Thyroid gland (tissue), 4 donors: Measurements from ENCODE around the gene CD101. TPM values are rescaled to one million over a fixed set of nuclear protein-coding genes. Genes with fewer than 3 reads are reported as not detected.

ENCODE experiments used
- DNase-seq, 2 donors: peaks; one replicate each; pipeline ENCODE4 v3.0.0-alpha.2; 2019
- H3K27ac ChIP-seq, 3 donors: fragments of 200-600 bp; sonication (generic); 1 replicate in 2 of 3; 2 replicates in 1 of 3; pipeline ENCODE4 v1.5.1; 2016 to 2019; ENCODE audit warnings: mild to moderate bottlenecking in 1 of 3, moderate library complexity in 1 of 3
- H3K27me3 ChIP-seq: fragments of 200-600 bp; sonication (generic); one replicate; pipeline ENCODE4 v1.5.1; 2019
- H3K36me3 ChIP-seq, 2 donors: fragments of 200-600 bp; sonication (generic); one replicate each; pipeline ENCODE4 v1.5.1; 2016 to 2019
- H3K4me1 ChIP-seq, 2 donors: fragments of 200-600 bp; sonication (generic); one replicate each; pipeline ENCODE4 v1.5.1; 2017 to 2019
- H3K4me3 ChIP-seq, 3 donors: fragments of 200-600 bp; sonication (generic); replicated peaks in 1 of 3; 1 replicate in 2 of 3; 2 replicates in 1 of 3; pipeline ENCODE4 v1.5.1; 2016; ENCODE audit warnings: mild to moderate bottlenecking in 1 of 3
- H3K9me3 ChIP-seq: fragments of 200-600 bp; sonication (generic); one replicate; pipeline ENCODE4 v1.5.1; 2017
- CTCF ChIP-seq, 6 experiments: fragments of 200-600 bp in 3 of 6; fragments of 450-650 bp in 3 of 6; sonication (generic) in 3 of 6; IDR thresholded peaks; one replicate each; pipeline ENCODE4 v1.5.1; 2016 to 2019; ENCODE audit warnings: antibody characterized with exemption in 6 of 6, mild to moderate bottlenecking in 2 of 6, inconsistent platforms in 1 of 6, moderate library complexity in 1 of 6
- POLR2A ChIP-seq, 2 donors: fragments of 450-650 bp; IDR thresholded peaks; one replicate each; pipeline ENCODE4 v1.6.1; 2017; ENCODE audit warnings: antibody characterized with exemption in 2 of 2, mild to moderate bottlenecking in 2 of 2, moderate library complexity in 1 of 2
- WGBS, 2 donors: methylation state at CpG; one replicate each; pipeline ENCODE4 v1.1.5; 2017; 5-methylcytosine and 5-hydroxymethylcytosine counted together
- intact Hi-C: fragments of 100-400 bp; cut with DNase I; formaldehyde crosslinking; loops from one replicate; pipeline ENCODE4 v1.15.1; 2023
- total RNA-seq, 4 donors: library from RNA; depleted of rRNA; stranded (reverse); fragments of >200 nt; gene quantifications; one replicate each; pipeline ENCODE4 v1.2.3, GENCODE V29; 2016

Gene CD101
- total RNA-seq, 4 donors from 2014 or later, result 0.13 to 1.3 (median 0.73) TPM

- no peak for DNase-seq
- no peaks in the 10 kb centered on the region for H3K9me3 ChIP-seq
- H3K27me3 ChIP-seq, result no peaks in the 10 kb centered on the region
- H3K4me3 ChIP-seq, result peak overlapping the region in 1 of 3 donors; percentile 84
- TF ChIP-seq POLR2A (IDR thresholded peaks at IDR 0.05) (no peak), CTCF (IDR thresholded peaks at IDR 0.05) (no peak)
- H3K27ac ChIP-seq, result no peak overlapping the region
- H3K36me3 ChIP-seq, result no peaks in the 10 kb centered on the region
- intact Hi-C loops, result loop anchor here (5.0 kb wide), 1 partner anchor 322 kb away; no protein-coding TSS in a partner anchor
- H3K4me1 ChIP-seq, result peaks cover 6 to 8% of the 10 kb centered on the region in 2 donors
- WGBS, 2 donors, result 33 to 41% methylated on average over 4 of the region's 4 CpGs
Measured at GRCh38 chr1:117058810-117059209, 57.2 kb downstream of the CD101 start.

GRCh38 chr1:117059334-117059677 is 57.7 kb downstream of the CD101 start:
- WGBS, 2 donors, result 1% methylated on average over 18 of the region's 18 CpGs
- Histone ChIP-seq H3K36me3 (no peaks in the 10 kb centered on the region), H3K9me3 (no peaks in the 10 kb centered on the region), H3K4me3 (peak overlapping the region; percentile 40 to 84 (median 57)), H3K27ac (peak overlapping the region in 1 of 3 donors; percentile 12), H3K27me3 (no peaks in the 10 kb centered on the region), H3K4me1 (peaks cover 6 to 8% of the 10 kb centered on the region in 2 donors)
- peak; percentile 82 for DNase-seq
- intact Hi-C loops, result loop anchor here (5.0 kb wide), 1 partner anchor 322 kb away; no protein-coding TSS in a partner anchor
- TF ChIP-seq POLR2A (IDR thresholded peaks at IDR 0.05) (peak in 1 of 2 donors; percentile 19), CTCF (IDR thresholded peaks at IDR 0.05) (no peak)

GRCh38 chr1:117059678-117060440 is 58.3 kb downstream of the CD101 start, which contains the start of gene TTF2:
Gene TTF2 (plus strand): TSS chr1:117060326. CDS start chr1:117060347, 21 bp downstream.
- Histone ChIP-seq H3K36me3 (no peaks in the 10 kb centered on the region), H3K27ac (peak within 1 kb of the TSS in 2 of 3 donors; percentile 20 to 30), H3K27me3 (no peaks in the 10 kb centered on the region), H3K9me3 (no peaks in the 10 kb centered on the region), H3K4me3 (peak within 1 kb of the TSS; percentile 57 to 84 (median 64)), H3K4me1 (peaks cover 6 to 8% of the 10 kb centered on the region in 2 donors)
- peak; percentile 95 for DNase-seq
- intact Hi-C loops, result loop anchor here (5.0 kb wide), 1 partner anchor 323 kb away; no protein-coding TSS in a partner anchor
- TF ChIP-seq CTCF (IDR thresholded peaks at IDR 0.05) (peak in 2 of 6 experiments; percentile 19 to 24), POLR2A (IDR thresholded peaks at IDR 0.05) (peak; percentile 7 to 20)
- WGBS, 2 donors, result 0 to 1% methylated on average over 35 to 48 of the region's 48 CpGs

GRCh38 chr1:117060441-117061317 is 59.1 kb downstream of the CD101 start:
- TF ChIP-seq POLR2A (IDR thresholded peaks at IDR 0.05) (no peak), CTCF (IDR thresholded peaks at IDR 0.05) (no peak)
- H3K36me3 ChIP-seq, result no peaks in the 10 kb centered on the region
- intact Hi-C loops, result no loop called here
- H3K4me1 ChIP-seq, result peaks cover 6 to 8% of the 10 kb centered on the region in 2 donors
- no peaks in the 10 kb centered on the region for H3K27me3 ChIP-seq
- WGBS, 2 donors, result 21 to 36% methylated on average over 28 to 41 of the region's 42 CpGs
- no peaks in the 10 kb centered on the region for H3K9me3 ChIP-seq
- DNase-seq, result peak; percentile 44 to 45
- H3K27ac ChIP-seq, result peak overlapping the region in 2 of 3 donors; percentile 20 to 30
- H3K4me3 ChIP-seq, result peak overlapping the region; percentile 41 to 84 (median 64)
